Measurements from ENCODE around the gene CYBA.

The CYBA gene

GRCh38 chr16:88650749-88651275 lies at the start of gene CYBA:
CYBA (minus strand) TSS chr16:88651053; CDS start chr16:88651013, 40 bp downstream.
- peak in 25 of 51 donors; percentile 4 to 56 (median 26) for DNase-seq

DNA sequence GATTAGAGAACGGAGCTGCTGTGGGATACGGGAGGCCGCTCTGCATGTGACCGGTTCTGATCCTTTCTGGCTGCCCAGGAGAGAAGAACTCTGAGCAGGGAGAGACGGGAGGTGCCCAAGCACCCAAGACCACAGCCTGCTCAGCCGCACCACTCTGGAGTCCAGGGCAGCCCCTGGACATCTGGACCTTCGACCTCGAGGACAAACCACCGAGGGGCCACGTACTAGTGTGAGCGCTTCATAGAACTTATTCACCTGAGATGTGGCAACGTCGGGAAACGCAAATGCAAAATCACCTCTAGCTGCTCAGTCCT lies 49.4 kb upstream of the CYBA start:
- DNase-seq = no peak

DNA sequence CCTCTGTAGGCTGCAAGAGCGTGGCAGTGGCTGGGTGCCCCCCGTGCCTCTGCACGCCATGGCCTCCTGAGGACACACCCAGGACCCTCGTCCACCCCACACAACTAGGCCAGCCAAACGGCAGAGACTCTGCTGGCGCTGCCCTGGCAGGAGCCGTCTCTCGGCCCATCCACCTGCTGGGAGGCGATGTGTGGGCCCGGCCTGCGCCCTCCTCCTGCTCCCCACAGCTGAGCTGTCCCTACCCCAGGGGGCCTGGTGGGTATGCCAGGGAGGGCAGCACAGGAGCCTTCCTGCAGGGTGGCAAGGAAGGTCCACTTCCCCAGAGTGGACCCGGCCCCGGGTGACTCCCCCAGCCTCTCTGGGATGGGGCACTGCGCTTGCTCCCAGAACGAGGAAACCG lies 48.3 kb upstream of the CYBA start:
- DNase-seq = no peak

DNA sequence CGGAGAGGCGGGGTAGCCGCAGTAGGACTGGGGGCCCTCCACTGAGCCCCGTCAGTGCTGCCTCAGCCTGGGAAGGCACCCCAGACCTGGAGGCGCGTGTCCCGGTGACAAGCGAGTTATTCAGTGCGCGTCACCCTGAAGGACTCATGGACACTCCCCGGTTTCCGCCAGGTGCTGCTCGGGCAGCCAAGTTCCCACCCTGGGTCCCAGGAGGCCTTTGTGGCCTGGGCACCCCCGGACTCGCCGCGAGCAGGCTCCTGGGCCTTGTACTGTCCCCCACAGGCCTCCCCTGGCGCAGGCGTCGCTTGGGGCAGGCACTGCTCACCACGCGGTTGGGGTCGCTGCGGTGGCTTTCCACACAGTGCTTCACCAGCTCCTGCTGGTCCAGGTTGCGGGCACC lies 47.8 kb upstream of the CYBA start:
- DNase-seq = no peak

DNA sequence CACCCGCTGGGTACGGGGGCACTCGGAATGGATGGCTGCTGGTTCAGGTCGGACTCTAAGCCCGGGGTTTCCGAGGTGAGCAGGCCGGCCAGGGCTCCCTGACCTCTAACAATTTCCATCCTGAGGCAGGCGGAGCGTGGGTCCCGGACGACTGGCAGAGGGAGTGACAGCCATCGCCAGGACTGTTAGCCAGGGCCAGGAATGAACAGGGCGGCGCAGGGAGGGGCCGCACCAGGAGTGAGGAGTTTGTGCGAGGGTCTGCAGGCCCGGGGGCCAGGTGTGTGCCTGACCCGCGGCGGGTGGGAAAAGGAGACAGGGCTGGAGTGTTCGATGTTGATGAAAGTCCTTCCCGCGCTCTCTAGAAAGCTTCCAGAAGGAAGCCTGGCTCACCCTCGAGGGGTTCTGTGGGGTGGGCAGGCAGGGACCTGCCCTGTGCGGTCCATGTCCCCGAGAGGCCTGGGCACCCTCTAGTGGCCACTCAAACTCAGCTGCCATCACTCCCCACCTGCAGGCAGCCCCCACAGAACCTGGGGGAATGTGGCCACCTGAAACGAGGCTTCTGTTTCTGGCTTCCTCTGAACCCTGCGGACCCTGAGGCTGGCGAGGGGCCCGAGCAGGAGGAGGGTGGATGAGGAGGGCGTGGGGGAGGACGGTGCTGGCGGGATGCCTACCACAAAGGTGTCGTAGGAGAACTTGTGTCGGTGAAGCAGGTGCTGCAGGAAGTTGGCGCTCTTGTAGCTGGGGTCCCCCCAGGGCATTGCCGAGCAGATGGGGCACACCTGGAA lies 47.2 kb upstream of the CYBA start:
- DNase-seq = no peak

DNA sequence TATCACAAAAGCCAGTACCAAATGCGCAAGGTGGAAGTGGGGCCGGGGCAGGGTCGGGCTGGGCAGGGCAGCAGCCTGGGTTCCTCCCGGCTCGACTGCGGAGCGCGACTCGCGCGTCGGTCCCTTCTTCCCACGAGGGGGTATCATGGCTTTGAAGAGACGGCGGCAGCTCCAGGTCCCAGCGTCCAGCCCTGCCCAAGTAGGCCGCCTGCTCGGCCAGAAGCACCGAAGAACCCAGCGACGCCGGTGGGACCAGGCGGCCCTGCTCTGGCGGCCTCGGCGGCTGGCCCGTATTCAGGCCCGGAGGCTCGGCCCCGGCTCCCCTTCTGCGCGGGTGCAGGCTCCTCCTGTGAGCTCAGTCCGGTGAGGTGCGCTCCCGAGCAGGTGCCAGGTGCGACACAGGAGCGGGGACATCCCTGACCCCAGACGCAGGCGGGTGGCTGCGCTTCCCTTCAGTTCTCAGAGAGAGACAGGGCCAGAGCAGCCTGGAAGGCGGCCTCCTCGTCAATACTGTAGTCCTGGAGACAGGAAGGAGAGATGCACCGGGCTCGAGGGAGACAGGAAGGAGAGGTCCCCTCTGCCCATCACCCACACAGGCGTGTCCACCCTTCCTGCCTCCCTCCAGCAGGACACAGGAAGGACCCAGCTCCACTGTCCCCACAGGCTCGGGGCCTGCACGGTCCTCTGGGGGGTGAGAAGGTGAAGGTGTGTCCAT lies 46.4 kb upstream of the CYBA start:
- DNase-seq = no peak

DNA sequence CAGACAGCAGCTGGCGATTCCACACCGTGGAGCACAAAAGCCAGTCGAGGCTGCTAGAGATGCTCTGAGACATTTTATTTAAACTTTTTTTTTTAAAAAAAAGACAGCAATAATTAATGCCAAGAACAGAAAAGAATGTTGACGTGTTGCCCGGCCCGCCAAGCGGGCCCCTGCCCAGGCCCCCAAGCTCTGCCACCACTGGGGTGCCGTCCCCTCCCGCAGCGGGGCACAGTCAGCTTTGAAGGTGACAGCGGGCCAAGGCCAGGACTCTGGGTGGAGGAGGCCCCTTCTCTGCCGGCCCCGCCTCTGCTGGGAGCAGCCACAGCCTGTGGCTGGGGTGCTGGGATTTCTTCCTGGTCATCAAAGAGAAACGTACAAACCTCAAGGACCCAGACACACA lies 45.6 kb upstream of the CYBA start:
- no peak for DNase-seq

GRCh38 chr16:88695753-88696152 lies 44.9 kb upstream of the CYBA start:
- no peak for DNase-seq

DNA sequence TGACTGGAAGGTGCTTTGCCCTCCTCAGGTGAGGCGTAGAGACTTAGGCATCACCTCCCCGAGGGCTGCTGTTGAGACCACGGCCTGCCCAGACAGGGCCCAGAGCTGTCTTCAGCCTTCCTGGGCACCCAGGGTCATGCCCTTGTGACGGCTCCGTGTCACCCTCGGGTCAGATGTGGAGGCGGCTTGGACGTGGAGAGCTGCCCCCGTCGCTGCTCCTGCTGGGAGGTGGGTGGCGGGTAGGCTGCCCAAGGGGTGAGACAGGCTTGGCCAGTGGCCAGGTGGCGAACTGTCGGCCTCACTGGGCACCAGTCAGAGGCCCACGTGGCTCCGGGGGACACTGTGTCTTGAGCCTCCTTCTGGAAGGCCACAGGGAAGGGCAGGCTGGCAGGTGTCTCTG lies 44.4 kb upstream of the CYBA start:
- DNase-seq = no peak

DNA sequence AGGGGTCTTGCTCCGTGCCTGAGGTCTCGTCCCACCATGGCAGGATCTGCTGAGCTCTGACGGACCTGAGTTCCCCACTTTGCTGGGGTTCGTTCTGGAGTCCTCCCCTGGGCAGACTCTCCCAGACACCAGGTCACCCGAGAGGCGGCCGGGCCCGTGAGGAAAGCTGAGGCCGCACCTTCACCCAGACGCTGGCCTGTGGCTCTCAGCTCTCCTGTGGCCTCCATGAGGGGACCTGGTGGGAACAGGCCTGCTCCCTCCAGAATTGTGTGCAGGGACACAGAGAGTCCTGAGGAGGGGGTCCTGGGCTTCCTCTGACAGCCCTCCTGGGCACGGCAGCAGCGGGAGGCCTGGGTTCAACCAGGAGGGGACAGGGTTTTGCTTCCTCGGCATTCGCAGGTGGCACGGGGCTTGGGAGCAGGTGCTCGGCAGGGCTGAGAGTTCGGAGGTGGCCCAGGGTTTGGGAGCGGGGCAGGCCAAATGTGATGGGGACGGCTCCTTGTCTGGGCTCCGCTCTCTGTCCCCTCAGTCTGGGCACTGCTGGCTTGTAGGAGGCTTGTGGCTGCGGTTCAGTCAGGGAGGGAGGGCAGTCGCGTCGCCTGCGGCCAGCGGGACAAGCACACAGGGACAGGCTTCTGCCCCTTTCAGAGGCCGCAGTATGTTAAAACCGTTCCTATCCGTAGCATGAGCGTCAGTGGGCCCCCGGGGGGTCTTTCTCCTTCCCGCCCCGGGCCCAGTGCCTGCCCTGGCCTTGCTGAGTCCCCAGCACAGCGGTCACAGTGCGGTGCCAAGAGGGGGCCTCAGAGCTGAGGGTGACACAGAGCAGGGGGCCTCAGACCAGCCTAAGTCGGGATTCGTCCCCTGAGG lies 43.6 kb upstream of the CYBA start:
- no peak for DNase-seq

DNA sequence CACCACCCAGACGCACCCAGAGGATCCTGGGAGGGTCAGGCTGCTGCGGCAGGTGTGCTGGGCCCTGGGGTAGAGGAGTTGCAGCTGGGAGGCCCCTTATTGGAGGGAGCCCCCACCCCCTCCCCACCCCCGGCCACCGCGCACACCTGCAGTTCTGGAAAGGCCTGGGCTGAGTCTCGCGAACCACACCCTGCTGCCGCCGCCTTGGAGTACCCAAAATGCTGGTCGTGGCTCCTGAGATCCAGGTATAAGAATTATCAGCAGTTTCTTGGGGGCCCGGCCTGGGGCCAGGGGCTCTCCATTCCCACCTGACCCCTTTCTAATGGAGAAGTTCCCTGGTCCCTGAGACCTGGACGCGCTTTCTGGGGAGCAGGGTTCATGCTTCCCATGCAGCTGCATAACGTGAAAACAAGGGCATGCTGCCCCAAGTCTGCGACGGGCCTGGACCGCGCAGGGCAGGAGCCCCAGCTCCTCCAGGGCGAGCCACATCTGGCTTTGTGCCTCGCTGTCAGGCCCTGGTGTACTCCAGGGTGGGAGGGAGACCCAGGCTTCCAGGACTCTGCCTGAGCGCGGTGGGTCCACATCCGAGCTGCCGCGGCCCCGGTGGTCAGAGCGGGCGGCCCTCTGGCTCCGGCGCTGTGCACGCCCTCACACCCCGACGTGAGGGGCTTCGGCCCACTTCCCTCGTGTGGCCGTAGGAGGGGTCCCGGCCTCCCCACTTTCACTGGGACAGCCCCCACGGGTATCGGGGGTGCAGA lies 42.7 kb upstream of the CYBA start:
- no peak for DNase-seq

DNA sequence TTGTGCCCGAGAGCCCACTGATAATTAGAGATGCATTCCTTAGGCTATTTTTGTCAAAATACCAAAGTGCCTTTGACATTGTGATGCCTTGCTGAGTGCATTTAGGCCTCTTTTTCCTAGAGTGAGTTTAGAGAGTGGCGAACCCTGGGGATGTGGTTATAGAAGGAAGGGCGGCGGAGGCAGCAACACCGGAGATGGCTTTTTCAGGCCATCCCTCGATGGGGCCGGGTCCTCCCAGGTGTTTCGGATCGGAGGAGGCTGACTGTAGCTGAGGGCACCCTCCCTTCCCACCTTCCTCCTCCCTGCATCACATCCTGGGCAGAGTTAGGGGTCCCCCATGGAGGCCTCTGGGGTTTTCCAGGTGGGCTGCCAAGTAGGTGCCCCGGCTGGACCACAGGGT lies 42.0 kb upstream of the CYBA start:
- no peak for DNase-seq

DNA sequence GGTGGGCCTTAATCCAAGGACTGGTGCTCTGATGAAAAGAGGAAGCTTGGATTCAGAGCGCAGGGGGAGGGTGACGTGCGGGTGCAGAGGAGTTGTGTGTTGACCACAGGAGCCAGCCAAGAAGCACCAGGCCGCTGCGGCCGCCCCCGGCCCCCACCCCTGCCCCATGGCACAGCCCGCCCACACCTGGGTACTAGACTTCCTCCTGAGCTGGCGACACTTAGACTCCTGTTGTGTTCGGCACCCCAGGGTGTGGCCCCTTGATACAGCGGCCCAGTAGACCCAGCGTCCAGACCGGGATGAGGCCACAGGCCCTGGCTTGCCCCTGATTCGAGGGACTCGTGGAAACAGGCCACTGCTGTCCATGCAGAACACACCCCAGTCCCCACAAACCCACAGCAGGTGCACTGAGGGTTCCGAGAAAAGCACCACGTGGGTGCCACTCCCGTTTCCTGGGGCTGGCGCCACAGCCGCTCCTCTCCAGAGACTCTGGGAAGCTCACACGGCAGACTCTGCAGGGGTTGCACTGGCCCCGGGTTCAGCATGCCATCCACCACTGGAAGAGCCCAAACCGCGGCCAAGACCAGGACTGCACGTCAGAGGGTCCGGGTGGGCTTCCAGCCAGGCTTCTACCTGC lies 41.2 kb upstream of the CYBA start:
- DNase-seq = peak in 12 of 51 donors; percentile 12 to 56 (median 29)

- no peak for DNase-seq
Measured at GRCh38 chr16:88691129-88691813, 40.4 kb upstream of the CYBA start.

GRCh38 chr16:88690341-88691128 lies 39.7 kb upstream of the CYBA start:
- no peak for DNase-seq

DNA sequence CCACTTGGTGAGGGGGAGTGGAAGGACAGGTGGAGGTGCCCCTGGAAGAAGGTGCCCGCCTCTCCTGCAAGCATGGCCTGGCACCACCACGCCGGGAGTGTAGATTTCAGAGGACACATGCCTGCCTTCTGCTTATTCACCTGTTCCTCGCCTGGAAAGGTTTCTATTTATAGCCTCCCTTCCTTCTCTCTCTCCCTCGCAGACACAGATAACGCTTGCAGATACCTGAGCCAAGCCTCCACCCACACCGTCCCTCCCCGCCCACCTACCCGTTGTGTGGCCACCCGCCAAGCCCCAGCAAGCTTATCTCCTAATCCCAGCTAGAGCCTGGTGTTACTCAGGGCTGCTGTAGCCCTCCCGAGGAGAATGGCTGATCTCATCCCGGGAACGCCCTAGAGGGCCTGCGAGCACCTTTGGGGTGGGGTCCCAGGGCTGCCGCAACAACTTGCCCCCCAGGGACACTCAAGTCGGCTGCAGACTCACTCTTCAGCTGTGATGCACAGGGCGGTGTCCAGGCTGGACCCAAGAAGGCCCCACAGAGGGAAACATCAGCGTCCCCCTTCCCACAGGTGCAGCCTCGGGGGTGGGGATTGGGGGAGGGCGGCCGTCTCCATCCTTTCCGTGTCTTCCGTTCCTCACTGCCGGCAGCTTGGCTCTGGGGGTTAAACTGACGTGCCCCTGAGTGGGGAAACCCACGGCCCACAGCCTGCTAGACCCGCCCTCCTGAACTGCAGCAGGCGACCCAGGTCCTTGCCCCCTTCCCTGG lies 37.3 kb upstream of the CYBA start:
- DNase-seq = peak in 2 of 51 donors; percentile 2 to 45

DNA sequence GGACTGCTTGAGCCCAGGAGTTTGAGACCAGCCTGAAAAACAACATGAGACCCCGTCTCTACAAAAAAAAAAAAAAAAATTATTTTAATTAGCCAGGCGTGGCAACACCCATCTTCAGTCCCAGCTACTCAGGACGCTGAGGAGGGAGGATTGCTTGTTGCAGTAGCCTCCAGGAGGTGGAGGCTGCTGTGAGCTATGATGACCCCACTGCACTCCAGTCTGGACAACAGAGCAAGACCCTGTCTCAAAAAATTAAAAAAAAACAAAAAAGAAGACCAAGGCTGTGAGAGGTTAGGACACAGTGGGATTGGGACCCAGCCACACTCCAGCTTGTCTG lies 36.8 kb upstream of the CYBA start:
- DNase-seq = no peak

GRCh38 chr16:88687254-88687576 lies 36.4 kb upstream of the CYBA start:
- peak in 1 of 51 donors; percentile 31 for DNase-seq
